ENCODE data around the gene WWP2. TPM values are rescaled to one million over a fixed set of nuclear protein-coding genes. Genes with fewer than 3 reads are reported as not detected.
"Not testable (repeated sequence)": the region's sequence is repeated elsewhere in the genome, so short reads cannot be mapped to it uniquely, and the experiment has no call there.

Gene WWP2
- total RNA-seq, 2 experiments from 2014 or later: 30.3 to 43.4 TPM

- Histone ChIP-seq H3K9me2 (ENCODE audit: insufficient read depth, low read length) (no peaks in the 10 kb centered on the region), H3K36me3 (ENCODE audit: insufficient read depth, low read length) (peaks cover 10% of the 10 kb centered on the region), H3K9me3 (ENCODE audit: low read length) (no peaks in the 10 kb centered on the region), H3K4me3 (ENCODE audit: low read depth, low read length, poor library complexity, severe bottlenecking) (no peak overlapping the region), H3K4me1 (ENCODE audit: insufficient read depth, low read length, poor library complexity, severe bottlenecking) (no peaks in the 10 kb centered on the region), H4K20me1 (ENCODE audit: insufficient read depth, low read length) (no peaks in the 10 kb centered on the region), H3K4me2 (ENCODE audit: low read length) (no peak overlapping the region), H2AFZ (ENCODE audit: low read length) (no peak overlapping the region), H3K27ac (ENCODE audit: low read depth, low read length, poor library complexity, severe bottlenecking) (no peak overlapping the region), H3K79me2 (ENCODE audit: insufficient read depth, low read depth, low read length) (no peaks in the 10 kb centered on the region)
- TF ChIP-seq EZH2phosphoT487 (IDR thresholded peaks at IDR 0.05; ENCODE audit: borderline replicate concordance, low read depth, low read length): no peak
- TF ChIP-seq CTCF (conservative IDR thresholded peaks at IDR 0.05; ENCODE audit: low read length): no peak
- intact Hi-C loops (cut with micrococcal nuclease; ENCODE audit: unreplicated experiment): no loop called here
- ChIA-PET POLR2A (interaction anchor here (0.6 to 0.7 kb wide), 4 partner anchors 15 to 943 kb away, joined by 3 to 5 read pairs (median 4); no protein-coding TSS in a partner anchor), CTCF (ENCODE audit: unreplicated experiment) (no interaction called here)
- DNase-seq (ENCODE audit: low spot score): no peak
- no TSS peak for BruUV-seq (replicated peaks)
These were observed 89.5 kb downstream of the WWP2 start for GRCh38 chr16:69851491-69852240.

GRCh38 chr16:69852815-69853214 is 90.7 kb downstream of the WWP2 start:
- Histone ChIP-seq H2AFZ (ENCODE audit: low read length) (no peak overlapping the region), H4K20me1 (ENCODE audit: insufficient read depth, low read length) (no peaks in the 10 kb centered on the region), H3K9me3 (ENCODE audit: low read length) (no peaks in the 10 kb centered on the region), H3K4me3 (ENCODE audit: low read depth, low read length, poor library complexity, severe bottlenecking) (no peak overlapping the region), H3K36me3 (ENCODE audit: insufficient read depth, low read length) (peaks cover 10% of the 10 kb centered on the region), H3K27ac (ENCODE audit: low read depth, low read length, poor library complexity, severe bottlenecking) (no peak overlapping the region), H3K9me2 (ENCODE audit: insufficient read depth, low read length) (no peaks in the 10 kb centered on the region), H3K4me1 (ENCODE audit: insufficient read depth, low read length, poor library complexity, severe bottlenecking) (no peaks in the 10 kb centered on the region), H3K4me2 (ENCODE audit: low read length) (no peak overlapping the region), H3K79me2 (ENCODE audit: insufficient read depth, low read depth, low read length) (no peaks in the 10 kb centered on the region)
- TF ChIP-seq CTCF (conservative IDR thresholded peaks at IDR 0.05; ENCODE audit: low read length): no peak
- no peak for DNase-seq (ENCODE audit: low spot score)
- POLR2A ChIA-PET: no interaction called here
- CTCF ChIA-PET (ENCODE audit: unreplicated experiment): no interaction called here
- intact Hi-C loops (cut with micrococcal nuclease; ENCODE audit: unreplicated experiment): no loop called here
- BruUV-seq (replicated peaks): no TSS peak

- Histone ChIP-seq H4K20me1 (ENCODE audit: insufficient read depth, low read length) (no peaks in the 10 kb centered on the region), H3K27ac (ENCODE audit: low read depth, low read length, poor library complexity, severe bottlenecking) (no peak overlapping the region), H2AFZ (ENCODE audit: low read length) (no peak overlapping the region), H3K9me3 (ENCODE audit: low read length) (no peaks in the 10 kb centered on the region), H3K9me2 (ENCODE audit: insufficient read depth, low read length) (no peaks in the 10 kb centered on the region), H3K4me2 (ENCODE audit: low read length) (no peak overlapping the region), H3K4me1 (ENCODE audit: insufficient read depth, low read length, poor library complexity, severe bottlenecking) (no peaks in the 10 kb centered on the region), H3K79me2 (ENCODE audit: insufficient read depth, low read depth, low read length) (no peaks in the 10 kb centered on the region), H3K36me3 (ENCODE audit: insufficient read depth, low read length) (peaks cover 12% of the 10 kb centered on the region), H3K4me3 (ENCODE audit: low read depth, low read length, poor library complexity, severe bottlenecking) (no peak overlapping the region)
- TF ChIP-seq EZH2phosphoT487 (IDR thresholded peaks at IDR 0.05; ENCODE audit: borderline replicate concordance, low read depth, low read length) (no peak), CTCF (conservative IDR thresholded peaks at IDR 0.05; ENCODE audit: low read length) (no peak)
- ChIA-PET CTCF (ENCODE audit: unreplicated experiment) (no interaction called here), POLR2A (interaction anchor here (1.0 kb wide), 1 partner anchor 16 kb away, joined by 4 read pairs; no protein-coding TSS in a partner anchor)
- intact Hi-C loops (cut with micrococcal nuclease; ENCODE audit: unreplicated experiment): no loop called here
- no TSS peak for BruUV-seq (replicated peaks)
- DNase-seq (ENCODE audit: low spot score): no peak
These were observed 91.3 kb downstream of the WWP2 start for GRCh38 chr16:69853481-69853880.

GRCh38 chr16:69854776-69855175 is 92.6 kb downstream of the WWP2 start:
- H3K9me2 ChIP-seq (ENCODE audit: insufficient read depth, low read length); H3K4me2 ChIP-seq (ENCODE audit: low read length); H3K36me3 ChIP-seq (ENCODE audit: insufficient read depth, low read length); BruUV-seq (replicated peaks); H3K4me1 ChIP-seq (ENCODE audit: insufficient read depth, low read length, poor library complexity, severe bottlenecking); DNase-seq (ENCODE audit: low spot score); H3K4me3 ChIP-seq (ENCODE audit: low read depth, low read length, poor library complexity, severe bottlenecking); H3K9me3 ChIP-seq (ENCODE audit: low read length); H3K27ac ChIP-seq (ENCODE audit: low read depth, low read length, poor library complexity, severe bottlenecking); H3K79me2 ChIP-seq (ENCODE audit: insufficient read depth, low read depth, low read length); CTCF ChIA-PET (ENCODE audit: unreplicated experiment); H4K20me1 ChIP-seq (ENCODE audit: insufficient read depth, low read length); H2AFZ ChIP-seq (ENCODE audit: low read length): not testable (repeated sequence)
- POLR2A ChIA-PET: interaction anchor here (0.6 kb wide), 1 partner anchor 49 kb away, joined by 3 read pairs; no protein-coding TSS in a partner anchor
- intact Hi-C loops (cut with micrococcal nuclease; ENCODE audit: unreplicated experiment): loop anchor here (5.0 kb wide), 1 partner anchor 147 kb away; no protein-coding TSS in a partner anchor

All from OCI-LY7 (cell line).